Panc1 (cell line): ENCODE results near the gene CMTM4. TPM values are rescaled to one million over a fixed set of nuclear protein-coding genes. Genes with fewer than 3 reads are reported as not detected.

ENCODE experiments used
- ATAC-seq: fragments of 200-7000 bp; cut with Tn5 transposase; 2 replicates; pipeline ENCODE4 v1.9.1; 2020; ENCODE audit warnings: mild to moderate bottlenecking, moderate library complexity
- BruUV-seq: library from RNA; stranded (reverse); fragments of 400-500 nt; replicated peaks from 2 replicates; lab custom pipeline; 2021; lab: Mats Ljungman, UMichigan
- CTCF ChIA-PET: fragments of 300-600 bp; sonication (Branson Sonifier 250); formaldehyde crosslinking; loops from one replicate; lab custom pipeline; 2022; ENCODE audit warnings: antibody characterized with exemption; lab: Charles Lee
- POLR2A ChIA-PET: fragments of 300-600 bp; sonication (Branson Sonifier 250); formaldehyde crosslinking; loops from one replicate; lab custom pipeline; 2022; ENCODE audit warnings: antibody characterized with exemption; lab: Charles Lee
- DNase-seq: peaks from one replicate; pipeline ENCODE4 v3.0.0-alpha.2; 2010; ENCODE audit warnings: low read depth, low spot score
- H3K27ac ChIP-seq: 2 replicates; pipeline ENCODE4 v1.5.1; 2011; ENCODE audit warnings: mild to moderate bottlenecking, low read length, inconsistent platforms
- H3K27me3 ChIP-seq: fragments of 200-500 bp; sonication (Bioruptor generic); 2 replicates; pipeline ENCODE4 v1.6.0; 2014; ENCODE audit warnings: low read length, inconsistent platforms; ENCODE audit not compliant: control insufficient read depth, insufficient read depth
- H3K36me3 ChIP-seq: fragments of 200-500 bp; sonication (Bioruptor generic); 2 replicates; pipeline ENCODE4 v1.5.1; 2014; ENCODE audit warnings: inconsistent platforms, mild to moderate bottlenecking, low read length, moderate library complexity; ENCODE audit not compliant: control insufficient read depth, insufficient read depth
- H3K4me1 ChIP-seq: 2 replicates; pipeline ENCODE4 v1.5.1; 2011; ENCODE audit warnings: inconsistent platforms, mild to moderate bottlenecking, low read length, moderate library complexity; ENCODE audit not compliant: control insufficient read depth, insufficient read depth
- H3K4me3 ChIP-seq, 2 experiments: 2 replicates each; pipeline ENCODE4 v1.5.1; 2011 to 2012; ENCODE audit warnings: low read depth in 2 of 2, low read length in 2 of 2, mild to moderate bottlenecking in 2 of 2, inconsistent platforms in 1 of 2, moderate library complexity in 1 of 2
- H3K9me3 ChIP-seq: fragments of 200-500 bp; sonication (Bioruptor generic); 2 replicates; pipeline ENCODE4 v1.5.1; 2014; ENCODE audit warnings: low read depth, mild to moderate bottlenecking, inconsistent platforms, low read length, moderate library complexity; ENCODE audit not compliant: control insufficient read depth, insufficient read depth
- CTCF ChIP-seq: fragments of 450-650 bp; IDR thresholded peaks from 2 replicates; pipeline ENCODE4 v1.5.1; 2017; ENCODE audit warnings: mild to moderate bottlenecking
- POLR2AphosphoS5 ChIP-seq: IDR thresholded peaks from 2 replicates; pipeline ENCODE4 v1.6.1; 2012; ENCODE audit warnings: mild to moderate bottlenecking, low read depth, low read length, moderate library complexity
- REST ChIP-seq, 2 experiments: IDR thresholded peaks; 2 replicates each; pipeline ENCODE4 v1.6.1; 2011 to 2012; ENCODE audit warnings: low read depth in 2 of 2, control low read depth in 1 of 2, low read length in 1 of 2, mild to moderate bottlenecking in 1 of 2, moderate library complexity in 1 of 2; ENCODE audit not compliant: insufficient read depth in 1 of 2
- SIN3A ChIP-seq: IDR thresholded peaks from 2 replicates; pipeline ENCODE4 v1.6.1; 2012; ENCODE audit warnings: low read depth, mild to moderate bottlenecking, low read length, moderate library complexity, borderline replicate concordance; ENCODE audit not compliant: insufficient read depth
- TCF7L2 ChIP-seq: IDR thresholded peaks from 2 replicates; pipeline ENCODE4 v1.6.1; 2011; ENCODE audit warnings: mild to moderate bottlenecking, low read depth, low read length, inconsistent platforms
- in situ Hi-C: cut with HindIII; loops from 2 replicates; pipeline ENCODE4 v1.10.0; 2016; ENCODE audit warnings: low sequenced_read_pairs, low pct_unique_long_range_greater_than_20kb
- intact Hi-C: fragments of 100-400 bp; cut with micrococcal nuclease; formaldehyde crosslinking; loops from one replicate; pipeline ENCODE4 v1.10.0; 2022; ENCODE audit not compliant: unreplicated experiment
- total RNA-seq: library from RNA; stranded (reverse); gene quantifications from one replicate; pipeline ENCODE4 v1.2.1, GENCODE V29; 2021; ENCODE audit not compliant: unreplicated experiment

Gene CMTM4
- total RNA-seq, 1 experiment from 2014 or later = 51.9 TPM

GRCh38 chr16:66677836-66678235, 18.7 kb downstream of the CMTM4 start:
- intact Hi-C loops (no loop called here), in situ Hi-C loops (no loop called here)
- no peaks in the 10 kb centered on the region for H3K9me3 ChIP-seq
- TF ChIP-seq REST (IDR thresholded peaks at IDR 0.05; ENCODE audit: insufficient read depth in 1 of 2, low read depth in 2 of 2, low read length in 1 of 2) = no peak
- no peak for TF ChIP-seq TCF7L2
- no peak for TF ChIP-seq SIN3A
- H3K27ac ChIP-seq = no peak overlapping the region
- no peak overlapping the region for H3K4me3 ChIP-seq
- CTCF ChIA-PET = no interaction called here
- ATAC-seq (no peak), DNase-seq (no peak)
- POLR2A ChIA-PET = no interaction called here
- no peaks in the 10 kb centered on the region for H3K4me1 ChIP-seq
- H3K27me3 ChIP-seq = no peaks in the 10 kb centered on the region
- no TSS peak for BruUV-seq
- H3K36me3 ChIP-seq = no peaks in the 10 kb centered on the region

- Histone ChIP-seq H3K4me3 (no peak overlapping the region), H3K4me1 (no peaks in the 10 kb centered on the region), H3K9me3 (no peaks in the 10 kb centered on the region), H3K27ac (no peak overlapping the region), H3K27me3 (no peaks in the 10 kb centered on the region), H3K36me3 (no peaks in the 10 kb centered on the region)
- POLR2A ChIA-PET = interaction anchor here (0.7 kb wide), 1 partner anchor 161 kb away, joined by 3 read pairs; no protein-coding TSS in a partner anchor
- CTCF ChIA-PET = interaction anchor here (0.6 kb wide), 1 partner anchor 168 kb away, joined by 3 read pairs; no protein-coding TSS in a partner anchor
- BruUV-seq = no TSS peak
- DNase-seq = no peak
- ATAC-seq = no peak
- intact Hi-C loops (no loop called here), in situ Hi-C loops (no loop called here)
- TF ChIP-seq SIN3A (no peak), TCF7L2 (no peak), REST (IDR thresholded peaks at IDR 0.05; ENCODE audit: insufficient read depth in 1 of 2, low read depth in 2 of 2, low read length in 1 of 2) (no peak), CTCF (no peak), POLR2AphosphoS5 (no peak)
Observed at GRCh38 chr16:66677179-66677578, 19.4 kb downstream of the CMTM4 start.
